NCI-H2196 treated with DMSO at 0.1 percent for 48 hours (cell line): ENCODE results near the gene PSMD1.

ENCODE experiments used
- DNase-seq: peaks from one replicate; lab custom pipeline; 2025; ENCODE audit not compliant: unreplicated experiment; lab: John Stamatoyannopoulos, UW

Gene PSMD1

GRCh38 chr2:231200805-231201474 is 144.3 kb downstream of the PSMD1 start:
- no peak for DNase-seq

- no peak for DNase-seq
Observed at GRCh38 chr2:231201475-231201814, 144.8 kb downstream of the PSMD1 start.

DNA sequence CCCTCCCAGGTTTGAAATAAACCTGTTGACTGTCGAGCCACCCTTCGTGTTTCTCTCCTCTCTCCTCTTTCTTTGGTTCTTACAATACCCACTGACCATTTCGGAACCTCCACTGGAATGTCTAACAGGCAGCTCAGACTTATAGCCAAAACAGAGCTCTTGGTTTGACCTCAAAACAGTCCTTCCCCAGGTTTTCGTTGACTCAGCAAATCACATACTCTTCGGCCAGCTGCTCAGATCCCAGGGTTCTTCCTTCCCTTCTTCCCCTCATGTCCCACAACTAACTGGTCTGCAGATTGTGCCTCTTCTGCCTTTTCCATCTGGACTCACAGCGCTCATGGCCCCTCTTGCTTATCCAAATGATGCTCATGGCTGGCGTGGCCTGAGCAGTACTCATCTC is 146.4 kb downstream of the PSMD1 start:
- no peak for DNase-seq

- DNase-seq = no peak
Observed at GRCh38 chr2:231204146-231204545, 147.5 kb downstream of the PSMD1 start.

DNA sequence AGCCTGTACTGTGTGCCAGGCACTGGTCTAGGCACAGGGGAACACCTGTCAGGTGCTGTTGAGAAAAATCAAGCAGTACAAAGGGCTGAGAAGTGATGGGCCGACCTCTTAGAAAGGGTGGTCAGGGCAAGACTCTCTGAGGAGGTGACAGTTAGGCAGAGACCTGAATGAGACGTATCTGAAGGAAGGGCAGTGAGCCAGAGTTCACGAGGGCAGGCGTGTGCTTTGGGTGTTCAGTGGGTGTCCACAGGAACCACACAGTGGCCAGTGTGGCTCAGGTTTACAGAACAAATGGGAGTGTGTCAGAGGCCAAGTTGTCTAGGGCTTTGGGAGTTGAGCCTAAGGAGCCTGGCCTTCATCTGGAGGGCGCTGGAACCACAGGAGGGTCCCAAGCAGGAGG is 147.9 kb downstream of the PSMD1 start:
- no peak for DNase-seq

DNA sequence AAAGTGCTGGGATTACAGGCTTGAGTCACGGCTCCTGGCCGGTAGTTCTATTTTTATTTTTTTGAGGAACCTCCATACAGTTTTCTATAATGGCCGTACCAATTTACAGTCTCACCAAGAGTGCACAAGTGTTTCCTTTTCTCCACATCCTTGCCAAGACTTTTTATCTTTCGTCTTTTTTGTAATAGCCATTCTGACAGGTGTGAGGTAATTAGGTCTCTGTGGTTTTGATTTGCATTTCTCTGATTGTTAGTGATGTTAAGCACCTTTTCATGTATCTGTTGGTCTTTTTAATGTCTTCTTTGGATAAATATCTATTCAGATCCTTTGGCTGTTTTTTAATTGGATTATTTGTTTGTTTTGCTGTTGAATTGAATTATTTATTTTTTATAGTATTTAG is 151.1 kb downstream of the PSMD1 start:
- no peak for DNase-seq

DNA sequence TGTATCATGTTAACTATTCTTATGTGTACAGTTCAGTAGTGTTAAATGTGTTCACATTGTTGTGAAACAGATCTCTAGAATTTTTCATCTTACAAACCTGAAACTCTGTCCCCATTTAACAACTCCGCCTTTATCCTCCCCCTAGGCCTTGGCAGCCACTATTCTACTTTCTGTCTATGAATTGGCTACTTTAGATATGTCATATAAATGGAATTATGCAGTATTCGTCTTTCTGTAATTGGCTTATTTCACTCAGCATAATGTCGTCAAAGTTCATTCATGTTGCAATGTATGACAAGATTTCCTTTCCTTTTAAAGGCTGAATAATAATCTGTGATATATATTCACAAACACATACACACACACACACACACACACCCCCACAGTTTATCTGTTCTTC is 154.1 kb downstream of the PSMD1 start:
- no peak for DNase-seq

- DNase-seq = no peak
Observed at GRCh38 chr2:231211486-231211885, 154.8 kb downstream of the PSMD1 start.

DNA sequence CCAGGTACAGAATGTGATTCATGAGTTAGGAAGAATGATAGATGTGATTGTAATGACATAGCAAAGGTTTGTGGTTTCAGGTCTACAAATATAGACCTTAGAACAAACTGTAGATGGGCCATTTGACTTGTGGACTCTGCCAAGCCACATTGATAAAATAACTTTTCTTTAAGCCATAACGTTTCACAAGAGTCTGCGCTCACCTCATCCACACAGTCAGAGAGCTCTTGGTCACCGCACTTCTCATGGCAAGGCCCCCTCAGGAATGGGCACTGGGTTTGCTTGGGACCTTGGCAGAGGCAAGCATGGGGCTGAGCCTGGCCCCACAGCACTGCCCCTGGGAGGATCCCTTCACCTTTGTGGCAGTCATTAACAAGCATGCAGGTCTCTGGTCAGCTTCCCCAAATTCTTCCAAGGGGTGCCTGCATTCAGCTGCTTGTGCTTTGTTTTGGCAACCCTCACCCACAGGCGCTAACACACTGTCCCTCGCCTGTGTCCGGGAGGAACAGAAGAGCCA is 155.7 kb downstream of the PSMD1 start:
- no peak for DNase-seq

DNA sequence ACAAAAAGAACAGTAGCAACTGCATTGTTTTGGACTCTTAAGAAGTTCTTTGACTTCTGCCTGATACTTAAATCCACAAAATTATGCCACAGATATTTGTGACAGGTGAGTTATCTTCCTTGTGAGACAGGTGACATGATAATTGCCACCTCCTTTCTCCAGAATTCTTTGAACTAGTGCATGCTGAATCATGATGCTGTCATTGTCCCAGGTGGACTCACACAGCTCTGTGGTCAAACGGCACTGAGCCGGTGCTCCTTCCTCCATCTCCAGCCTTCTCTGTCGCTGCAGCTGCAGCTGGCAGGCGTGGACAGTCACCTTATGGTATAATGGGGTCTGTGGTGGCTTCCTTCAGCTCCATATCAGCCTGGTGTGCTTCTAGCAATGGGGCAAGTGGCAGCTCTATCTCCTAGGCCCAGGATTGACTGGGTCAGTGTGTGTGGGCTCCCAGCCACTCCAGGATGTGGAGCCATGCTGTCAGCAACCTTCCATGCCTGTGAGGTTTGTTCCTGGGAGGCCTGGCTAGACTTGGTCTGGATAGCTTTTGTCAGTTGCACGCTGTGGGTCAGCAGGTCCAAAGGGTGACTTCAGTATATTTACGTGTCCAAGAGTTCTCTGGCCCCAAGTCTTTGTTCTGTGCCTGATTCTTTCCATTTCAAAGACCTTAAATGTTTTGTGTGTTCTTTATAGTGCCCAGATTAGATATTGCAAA is 157.4 kb downstream of the PSMD1 start:
- no peak for DNase-seq

- DNase-seq = no peak
Observed at GRCh38 chr2:231218366-231218765, 161.7 kb downstream of the PSMD1 start.

DNA sequence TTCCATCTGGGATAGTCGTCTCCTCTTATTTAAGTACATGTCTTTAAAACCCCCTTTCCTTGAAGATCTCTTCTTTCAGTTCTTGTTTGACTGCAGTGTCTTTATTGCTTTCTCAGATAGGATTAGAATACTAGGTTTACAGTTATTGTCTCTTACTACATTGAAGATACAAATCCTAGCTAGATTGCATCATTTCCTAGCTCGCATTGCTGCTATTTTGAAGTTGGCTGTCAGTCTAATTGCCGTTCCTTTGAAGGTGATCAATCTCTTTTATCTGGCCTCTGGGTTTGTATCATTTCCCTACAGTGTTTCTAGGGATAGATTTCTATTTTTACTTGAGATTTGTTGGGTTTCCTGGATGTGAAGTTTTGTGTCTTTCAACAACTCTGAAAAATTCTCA is 162.6 kb downstream of the PSMD1 start:
- no peak for DNase-seq

DNA sequence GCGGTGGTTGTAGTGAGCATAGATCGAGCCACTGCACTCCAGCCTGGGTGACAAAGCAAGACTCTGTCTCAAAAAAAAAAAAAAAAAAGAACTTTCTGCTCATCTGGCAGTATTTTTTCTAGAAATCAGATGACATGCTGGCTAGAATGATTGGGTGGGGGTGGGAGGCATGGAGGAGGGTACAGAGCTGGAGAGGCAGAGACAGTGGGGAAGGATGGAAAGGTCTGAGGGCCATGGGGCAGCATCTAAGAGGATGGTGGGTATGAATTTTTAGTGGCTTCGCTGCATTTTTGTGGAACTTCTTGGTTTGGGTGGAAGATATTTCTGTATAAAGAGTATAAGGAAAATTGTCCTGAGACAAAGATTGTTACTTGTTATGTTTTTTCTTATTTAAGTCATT is 165.1 kb downstream of the PSMD1 start:
- DNase-seq = no peak
